ENCODE data around the gene TMEM175. TPM values are rescaled to one million over a fixed set of nuclear protein-coding genes. Genes with fewer than 3 reads are reported as not detected.

The TMEM175 gene
- total and polyA plus RNA-seq, 4 donors, result 23.7 to 43.7 (median 27.4) TPM

GRCh38 chr4:896216-896615 is 36.0 kb upstream of the TMEM175 start:
- DNase-seq (no peak), ATAC-seq (ENCODE audit: insufficient read depth, low FRiP score) (no peak)
- H3K9ac ChIP-seq (ENCODE audit: insufficient read depth in 1 of 2, low read length in 2 of 2), result no peak overlapping the region
- H3K4me1 ChIP-seq (ENCODE audit: control insufficient read depth in 5 of 5, insufficient read depth in 5 of 5, low read length in 5 of 5), result peaks cover 0 to 5% (median 0%) of the 10 kb centered on the region in 5 donors
- TF ChIP-seq, protein P1, sequence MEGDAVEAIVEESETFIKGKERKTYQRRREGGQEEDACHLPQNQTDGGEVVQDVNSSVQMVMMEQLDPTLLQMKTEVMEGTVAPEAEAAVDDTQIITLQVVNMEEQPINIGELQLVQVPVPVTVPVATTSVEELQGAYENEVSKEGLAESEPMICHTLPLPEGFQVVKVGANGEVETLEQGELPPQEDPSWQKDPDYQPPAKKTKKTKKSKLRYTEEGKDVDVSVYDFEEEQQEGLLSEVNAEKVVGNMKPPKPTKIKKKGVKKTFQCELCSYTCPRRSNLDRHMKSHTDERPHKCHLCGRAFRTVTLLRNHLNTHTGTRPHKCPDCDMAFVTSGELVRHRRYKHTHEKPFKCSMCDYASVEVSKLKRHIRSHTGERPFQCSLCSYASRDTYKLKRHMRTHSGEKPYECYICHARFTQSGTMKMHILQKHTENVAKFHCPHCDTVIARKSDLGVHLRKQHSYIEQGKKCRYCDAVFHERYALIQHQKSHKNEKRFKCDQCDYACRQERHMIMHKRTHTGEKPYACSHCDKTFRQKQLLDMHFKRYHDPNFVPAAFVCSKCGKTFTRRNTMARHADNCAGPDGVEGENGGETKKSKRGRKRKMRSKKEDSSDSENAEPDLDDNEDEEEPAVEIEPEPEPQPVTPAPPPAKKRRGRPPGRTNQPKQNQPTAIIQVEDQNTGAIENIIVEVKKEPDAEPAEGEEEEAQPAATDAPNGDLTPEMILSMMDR (IDR thresholded peaks at IDR 0.05; ENCODE audit: control extremely low read depth, extremely low read depth), result no peak
- 95 to 96% methylated on average over 13 of the region's 13 CpGs for WGBS, 2 donors
- H3K4me3 ChIP-seq, result no peak overlapping the region
- no peaks in the 10 kb centered on the region for H3K9me3 ChIP-seq (ENCODE audit: control insufficient read depth in 4 of 4, insufficient read depth in 3 of 4, low read length in 3 of 4)
- peaks cover 9 to 75% (median 14%) of the 10 kb centered on the region in 4 donors for H3K36me3 ChIP-seq (ENCODE audit: control insufficient read depth in 4 of 4, insufficient read depth in 4 of 4, low read length in 4 of 4)
- H3K27me3 ChIP-seq (ENCODE audit: control insufficient read depth in 3 of 3, insufficient read depth in 3 of 3, low read length in 2 of 3), result no peaks in the 10 kb centered on the region
- no peak overlapping the region for H3K27ac ChIP-seq (ENCODE audit: low read depth in 1 of 2, low read length in 1 of 2)

DNA sequence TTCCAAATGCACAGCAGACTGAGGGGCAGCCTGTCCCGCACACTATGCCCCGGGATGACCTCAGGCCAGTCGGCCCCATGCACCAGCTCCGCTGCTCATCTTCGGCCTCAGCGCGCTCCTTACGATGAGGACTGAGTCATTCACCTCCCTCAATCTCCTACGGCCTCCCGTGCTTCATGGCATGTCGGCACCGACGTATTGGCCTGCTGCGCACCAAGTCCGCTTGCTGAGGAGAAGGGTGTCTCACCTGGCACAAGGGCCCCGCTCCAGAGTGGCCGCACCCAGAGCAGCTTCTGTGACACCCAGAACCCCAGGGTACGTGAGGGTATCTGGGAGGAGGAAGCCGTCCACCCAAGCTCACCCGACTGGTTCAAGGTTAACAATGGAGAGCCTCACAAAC is 35.6 kb upstream of the TMEM175 start:
- ATAC-seq (ENCODE audit: insufficient read depth, low FRiP score) (no peak), DNase-seq (no peak)
- Histone ChIP-seq H3K36me3 (ENCODE audit: control insufficient read depth in 4 of 4, insufficient read depth in 4 of 4, low read length in 4 of 4) (peaks cover 9 to 77% (median 14%) of the 10 kb centered on the region in 4 donors), H3K9me3 (ENCODE audit: control insufficient read depth in 4 of 4, insufficient read depth in 3 of 4, low read length in 3 of 4) (no peaks in the 10 kb centered on the region), H3K4me3 (no peak overlapping the region), H3K4me1 (ENCODE audit: control insufficient read depth in 5 of 5, insufficient read depth in 5 of 5, low read length in 5 of 5) (peaks cover 0 to 5% (median 0%) of the 10 kb centered on the region in 5 donors), H3K27ac (ENCODE audit: low read depth in 1 of 2, low read length in 1 of 2) (no peak overlapping the region), H3K27me3 (ENCODE audit: control insufficient read depth in 3 of 3, insufficient read depth in 3 of 3, low read length in 2 of 3) (no peaks in the 10 kb centered on the region), H3K9ac (ENCODE audit: insufficient read depth in 1 of 2, low read length in 2 of 2) (no peak overlapping the region)
- TF ChIP-seq, protein P1 (IDR thresholded peaks at IDR 0.05; ENCODE audit: control extremely low read depth, extremely low read depth), result no peak
- 95 to 97% methylated on average over 20 of the region's 20 CpGs for WGBS, 2 donors

- Histone ChIP-seq H3K4me1 (ENCODE audit: control insufficient read depth in 5 of 5, insufficient read depth in 5 of 5, low read length in 5 of 5) (peaks cover 0 to 5% (median 0%) of the 10 kb centered on the region in 5 donors), H3K9me3 (ENCODE audit: control insufficient read depth in 4 of 4, insufficient read depth in 3 of 4, low read length in 3 of 4) (no peaks in the 10 kb centered on the region), H3K27ac (ENCODE audit: low read depth in 1 of 2, low read length in 1 of 2) (no peak overlapping the region), H3K9ac (ENCODE audit: insufficient read depth in 1 of 2, low read length in 2 of 2) (no peak overlapping the region), H3K27me3 (ENCODE audit: control insufficient read depth in 3 of 3, insufficient read depth in 3 of 3, low read length in 2 of 3) (no peaks in the 10 kb centered on the region), H3K4me3 (no peak overlapping the region), H3K36me3 (ENCODE audit: control insufficient read depth in 4 of 4, insufficient read depth in 4 of 4, low read length in 4 of 4) (peaks cover 4 to 65% (median 10%) of the 10 kb centered on the region in 4 donors)
- TF ChIP-seq, protein P1 (IDR thresholded peaks at IDR 0.05; ENCODE audit: control extremely low read depth, extremely low read depth), result no peak
- 94 to 96% methylated on average over 15 of the region's 15 CpGs for WGBS, 2 donors
- DNase-seq, result no peak
- ATAC-seq (ENCODE audit: insufficient read depth, low FRiP score), result no peak
These were observed 34.1 kb upstream of the TMEM175 start for GRCh38 chr4:898123-898522.
